K562 (cell line): ENCODE data around the gene SUPT20H. TPM values are rescaled to one million over a fixed set of nuclear protein-coding genes. Genes with fewer than 3 reads are reported as not detected.

Experiments used
- ATF7 ChIP-seq: fragments of 450-650 bp; IDR thresholded peaks from 2 replicates; pipeline ENCODE4 v1.7.1; 2014; ENCODE audit warnings: mild to moderate bottlenecking, moderate library complexity
- ETV1 ChIP-seq: fragments of 450-650 bp; conservative IDR thresholded peaks from 2 replicates; pipeline ENCODE4 v1.6.1; 2016; ENCODE audit warnings: missing genetic modification characterization, control low read depth, low read depth, missing compliant biosample characterization
- HCFC1 ChIP-seq: IDR thresholded peaks from 2 replicates; pipeline ENCODE4 v1.6.1; 2012; ENCODE audit warnings: low read depth, low read length, improper control_type of control experiment
- HDAC2 ChIP-seq: fragments of 450-650 bp; IDR thresholded peaks from 2 replicates; pipeline ENCODE4 v1.6.1; 2016; ENCODE audit warnings: mild to moderate bottlenecking
- ILF3 ChIP-seq: fragments of 450-650 bp; IDR thresholded peaks from 2 replicates; pipeline ENCODE4 v1.6.1; 2018; ENCODE audit warnings: antibody characterized with exemption, mild to moderate bottlenecking, moderate library complexity, borderline replicate concordance
- KLF16 ChIP-seq: IDR thresholded peaks from 2 replicates; pipeline ENCODE4 v1.6.1; 2016; ENCODE audit warnings: antibody characterized with exemption
- PHF20 ChIP-seq: fragments of 450-650 bp; IDR thresholded peaks from 2 replicates; pipeline ENCODE4 v1.6.1; 2018; ENCODE audit not compliant: partially characterized antibody
- SP1 ChIP-seq: sonication (generic); formaldehyde crosslinking; IDR thresholded peaks from 2 replicates; pipeline ENCODE4 v1.8.1; 2022; ENCODE audit warnings: mild to moderate bottlenecking, missing genetic modification reagents
- TAF1 ChIP-seq: IDR thresholded peaks from 2 replicates; pipeline ENCODE4 v1.6.1; 2011; ENCODE audit warnings: mild to moderate bottlenecking, low read length, moderate library complexity; ENCODE audit not compliant: insufficient read depth, control insufficient read depth, severe bottlenecking; ENCODE audit errors: extremely low read depth
- TAF15 ChIP-seq: fragments of 200-400 bp; formaldehyde crosslinking; IDR thresholded peaks from 2 replicates; pipeline ENCODE4 v1.6.1; 2017; ENCODE audit warnings: mild to moderate bottlenecking, low read depth, low read length, moderate library complexity
- ZNF224 ChIP-seq: sonication (generic); formaldehyde crosslinking; IDR thresholded peaks from 2 replicates; pipeline ENCODE4 v1.8.0; 2022; ENCODE audit warnings: mild to moderate bottlenecking, missing genetic modification reagents
- ZNF318 ChIP-seq, 2 experiments: fragments of 450-650 bp; IDR thresholded peaks; 2 replicates each; pipeline ENCODE4 v1.6.1; 2016; ENCODE audit warnings: mild to moderate bottlenecking in 2 of 2, borderline replicate concordance in 1 of 2, low read depth in 1 of 2, moderate library complexity in 1 of 2
- polyA plus RNA-seq, 8 experiments: library from polyadenylated mRNA; depleted of rRNA in 4 of 8; stranded (reverse) in 5 of 8; unstranded in 3 of 8; fragments of >200 nt; fragmentation: Nextera tagmentation in 2 of 8; fragmentation: Illumina TruSeq in 1 of 8; extraction: Ambion mirVana in 2 of 8; extraction: Trizol in 1 of 8; gene quantifications; 2 replicates each; pipeline versions ENCODE4 v1.2.1 to v1.2.3, GENCODE V29; 2011 to 2014; ENCODE audit warnings: inconsistent platforms in 1 of 8, missing spikeins in 1 of 8
- total RNA-seq, 7 experiments: library from RNA; depleted of rRNA in 6 of 7; stranded (reverse); fragments of >200 nt in 6 of 7; fragmentation: Illumina TruSeq in 2 of 7; extraction: Trizol in 2 of 7; gene quantifications; 2 replicates each; pipeline versions ENCODE4 v1.2.1 to v1.2.3, GENCODE V29; 2011 to 2021; ENCODE audit warnings: low replicate concordance in 1 of 7
- TF ChIP-seq, protein P1 (sequence below), 2 experiments: IDR thresholded peaks; 2 replicates each; pipeline ENCODE4 v1.6.1; 2011; ENCODE audit warnings: borderline replicate concordance in 1 of 2, control low read depth in 1 of 2, low read depth in 1 of 2, low read length in 1 of 2, mild to moderate bottlenecking in 1 of 2, mixed read lengths in 1 of 2, moderate library complexity in 1 of 2; ENCODE audit not compliant: insufficient read depth in 1 of 2, insufficient read length in 1 of 2, poor library complexity in 1 of 2, severe bottlenecking in 1 of 2; ENCODE audit errors: extremely low read depth in 1 of 2
- TF ChIP-seq, protein P2 (sequence below): fragments of 250-450 bp; sonication (Bioruptor Pico); IDR thresholded peaks from 2 replicates; pipeline ENCODE4 v1.5.0; 2021

SUPT20H gene
- total and polyA plus RNA-seq, 9 of the 15 experiments (the other 6 are each of a cell fraction or from before 2014, with no cell fraction given), result 11.4 to 71.8 (median 31.7) TPM

DNA sequence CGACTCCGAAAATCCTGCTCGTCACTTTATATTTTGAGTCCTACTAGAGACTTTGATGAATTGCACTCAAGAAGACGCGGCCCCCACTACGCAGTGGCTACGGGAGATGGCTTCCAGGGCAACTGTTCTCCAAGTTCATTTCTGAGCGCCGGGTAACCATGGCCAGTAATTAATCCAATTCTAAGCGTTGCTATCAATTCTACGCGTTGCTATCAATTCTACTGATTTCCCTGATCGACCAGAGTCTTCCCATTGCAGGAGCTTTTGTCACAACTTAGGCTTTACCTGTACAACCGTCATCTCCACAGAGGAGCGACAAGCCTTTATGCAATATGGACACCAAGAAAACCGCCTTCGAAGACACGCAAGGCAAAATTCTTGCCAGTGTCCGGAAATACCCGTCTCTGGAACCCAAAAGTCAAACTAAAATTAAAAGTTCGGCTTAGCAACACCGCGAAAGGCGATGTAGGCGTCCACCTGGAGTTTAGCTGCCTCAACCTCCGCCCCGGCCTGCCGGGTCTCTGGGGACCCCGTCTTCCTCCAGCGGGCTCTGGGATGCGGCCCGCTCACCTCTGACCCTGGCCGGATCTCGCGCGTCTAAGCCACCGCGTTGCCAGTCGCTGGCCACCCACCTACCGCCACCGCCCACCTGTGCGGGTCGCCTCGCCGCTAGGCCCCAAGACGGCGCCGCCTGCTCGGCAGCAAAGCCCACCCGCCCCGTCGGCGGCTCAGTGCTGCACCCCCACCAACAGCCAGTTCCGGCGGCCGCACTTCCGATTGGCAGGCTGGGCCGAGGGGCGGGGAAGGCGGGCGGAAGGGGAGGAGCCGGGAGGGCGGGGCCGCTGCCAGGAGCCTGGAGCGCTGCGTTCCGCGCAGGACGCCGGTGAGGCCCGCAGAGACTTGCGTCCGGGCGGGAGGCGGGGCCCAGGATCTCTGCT, at the start of gene SUPT20H (continued):
- no peak for TF ChIP-seq ZNF318 (IDR thresholded peaks at IDR 0.05; ENCODE audit: borderline replicate concordance in 1 of 2, low read depth in 1 of 2)
- TF ChIP-seq ZNF224 (CRISPR knock-in tag), result no peak
- peak; percentile 50 for TF ChIP-seq PHF20
- no peak for TF ChIP-seq KLF16
- TF ChIP-seq SP1 (CRISPR knock-in tag), result no peak
- peak; percentile 69 for TF ChIP-seq TAF1
- 0 out of 2 replicates have a peak, but pooled peaks have one; percentile 13 for TF ChIP-seq HDAC2
- TF ChIP-seq, protein P1, sequence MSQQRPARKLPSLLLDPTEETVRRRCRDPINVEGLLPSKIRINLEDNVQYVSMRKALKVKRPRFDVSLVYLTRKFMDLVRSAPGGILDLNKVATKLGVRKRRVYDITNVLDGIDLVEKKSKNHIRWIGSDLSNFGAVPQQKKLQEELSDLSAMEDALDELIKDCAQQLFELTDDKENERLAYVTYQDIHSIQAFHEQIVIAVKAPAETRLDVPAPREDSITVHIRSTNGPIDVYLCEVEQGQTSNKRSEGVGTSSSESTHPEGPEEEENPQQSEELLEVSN (IDR thresholded peaks at IDR 0.05; ENCODE audit: borderline replicate concordance in 1 of 2, extremely low read depth in 1 of 2, insufficient read depth in 1 of 2, insufficient read length in 1 of 2, low read depth in 1 of 2, low read length in 1 of 2, poor library complexity in 1 of 2, severe bottlenecking in 1 of 2), result peak in 1 of 2 experiments; percentile 38
- peak; percentile 55; the same call in 1 of the 2 replicates for TF ChIP-seq HCFC1
- 0 out of 2 replicates have a peak, but pooled peaks have one; percentile 9 for TF ChIP-seq ATF7
- peak; percentile 43; the same call in 1 of the 2 replicates for TF ChIP-seq ETV1 (tag)
- TF ChIP-seq, protein P2, sequence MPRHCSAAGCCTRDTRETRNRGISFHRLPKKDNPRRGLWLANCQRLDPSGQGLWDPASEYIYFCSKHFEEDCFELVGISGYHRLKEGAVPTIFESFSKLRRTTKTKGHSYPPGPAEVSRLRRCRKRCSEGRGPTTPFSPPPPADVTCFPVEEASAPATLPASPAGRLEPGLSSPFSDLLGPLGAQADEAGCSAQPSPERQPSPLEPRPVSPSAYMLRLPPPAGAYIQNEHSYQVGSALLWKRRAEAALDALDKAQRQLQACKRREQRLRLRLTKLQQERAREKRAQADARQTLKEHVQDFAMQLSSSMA (CRISPR knock-in tag), result 0 out of 2 replicates have a peak, but pooled peaks have one; percentile 29
- no peak for TF ChIP-seq TAF15
- no peak for TF ChIP-seq ILF3
